MCF 10A (cell line): Measurements from ENCODE around the gene UMAD1. TPM values are rescaled to one million over a fixed set of nuclear protein-coding genes. Genes with fewer than 3 reads are reported as not detected.

Experiments
- Bru-seq: library from RNA; stranded (reverse); fragments of 400-500 nt; gene quantifications from one replicate; lab custom pipeline; 2021; lab: Mats Ljungman, UMichigan
- BruChase-seq, 2 experiments: library from RNA; stranded (reverse); fragments of 400-500 nt; gene quantifications; one replicate each; lab custom pipeline; 2021; lab: Mats Ljungman, UMichigan
- BruUV-seq: library from RNA; stranded (reverse); fragments of 400-500 nt; replicated peaks from 2 replicates; lab custom pipeline; 2021; lab: Mats Ljungman, UMichigan
- CTCF ChIA-PET: fragments of 300-600 bp; sonication (Branson Sonifier 250); formaldehyde crosslinking; extraction: SDS; loops from one replicate; lab custom pipeline; 2021; ENCODE audit warnings: antibody characterized with exemption, inconsistent platforms; lab: Yijun Ruan, JAX
- POLR2A ChIA-PET: fragments of 300-600, 350-650 bp; sonication (Branson Sonifier 250); formaldehyde crosslinking; extraction: SDS; loops from one replicate; lab custom pipeline; 2020; ENCODE audit warnings: antibody characterized with exemption, inconsistent platforms; lab: Yijun Ruan, JAX
- DNase-seq: peaks from one replicate; pipeline ENCODE4 v3.0.0-alpha.2; 2018; ENCODE audit not compliant: unreplicated experiment
- H3K27ac Mint-ChIP-seq: one replicate; pipeline ENCODE4 v1.8.0; 2022; ENCODE audit warnings: mild to moderate bottlenecking, low read depth, mixed read lengths; ENCODE audit not compliant: unreplicated experiment
- H3K27me3 Mint-ChIP-seq: one replicate; pipeline ENCODE4 v1.8.0; 2022; ENCODE audit warnings: mixed read lengths; ENCODE audit not compliant: insufficient read depth, unreplicated experiment
- H3K36me3 Mint-ChIP-seq: one replicate; pipeline ENCODE4 v1.8.0; 2022; ENCODE audit warnings: mild to moderate bottlenecking, moderate library complexity, mixed read lengths; ENCODE audit not compliant: insufficient read depth, unreplicated experiment
- H3K4me1 Mint-ChIP-seq: one replicate; pipeline ENCODE4 v1.8.0; 2022; ENCODE audit warnings: mixed read lengths; ENCODE audit not compliant: insufficient read depth, unreplicated experiment
- H3K4me3 Mint-ChIP-seq: one replicate; pipeline ENCODE4 v1.8.0; 2022; ENCODE audit warnings: mild to moderate bottlenecking, moderate library complexity, mixed read lengths; ENCODE audit not compliant: unreplicated experiment
- H3K9me3 Mint-ChIP-seq: one replicate; pipeline ENCODE4 v1.8.0; 2022; ENCODE audit warnings: mixed read lengths; ENCODE audit not compliant: unreplicated experiment
- intact Hi-C: fragments of 100-400 bp; cut with micrococcal nuclease; formaldehyde crosslinking; loops from 2 replicates; pipeline ENCODE4 v1.14.1; 2022
- long read RNA-seq: library from polyadenylated mRNA; stranded (forward); transcript quantifications from one replicate; pipeline ENCODE4 v2.0.0, GENCODE V29; 2022
- total RNA-seq: library from RNA; stranded (reverse); gene quantifications from 2 replicates; pipeline ENCODE4 v1.2.3, GENCODE V29; 2022
- TF ChIP-seq, protein P1 (sequence below): fragments of 200-600 bp; IDR thresholded peaks from one replicate; pipeline ENCODE4 v1.8.0; 2022; ENCODE audit warnings: antibody characterized with exemption, mild to moderate bottlenecking; ENCODE audit not compliant: unreplicated experiment

UMAD1 gene
- total RNA-seq: 7.1 and 11.1 TPM in 2 replicates
- percentile 72 among the genes with signal in this experiment for Bru-seq, nascent RNA
- percentile 92 among the genes with signal in this experiment for BruChase-seq, experiment 1, labeled RNA remaining after a 6-hour chase
- percentile 89 among the genes with signal in this experiment for BruChase-seq, experiment 2, labeled RNA remaining after a 2-hour chase
- long read RNA-seq, partial matches to known transcripts: 1 of 33 reads
- long read RNA-seq, other reads (novel, unspliced or antisense): 29 of 33 reads

DNA sequence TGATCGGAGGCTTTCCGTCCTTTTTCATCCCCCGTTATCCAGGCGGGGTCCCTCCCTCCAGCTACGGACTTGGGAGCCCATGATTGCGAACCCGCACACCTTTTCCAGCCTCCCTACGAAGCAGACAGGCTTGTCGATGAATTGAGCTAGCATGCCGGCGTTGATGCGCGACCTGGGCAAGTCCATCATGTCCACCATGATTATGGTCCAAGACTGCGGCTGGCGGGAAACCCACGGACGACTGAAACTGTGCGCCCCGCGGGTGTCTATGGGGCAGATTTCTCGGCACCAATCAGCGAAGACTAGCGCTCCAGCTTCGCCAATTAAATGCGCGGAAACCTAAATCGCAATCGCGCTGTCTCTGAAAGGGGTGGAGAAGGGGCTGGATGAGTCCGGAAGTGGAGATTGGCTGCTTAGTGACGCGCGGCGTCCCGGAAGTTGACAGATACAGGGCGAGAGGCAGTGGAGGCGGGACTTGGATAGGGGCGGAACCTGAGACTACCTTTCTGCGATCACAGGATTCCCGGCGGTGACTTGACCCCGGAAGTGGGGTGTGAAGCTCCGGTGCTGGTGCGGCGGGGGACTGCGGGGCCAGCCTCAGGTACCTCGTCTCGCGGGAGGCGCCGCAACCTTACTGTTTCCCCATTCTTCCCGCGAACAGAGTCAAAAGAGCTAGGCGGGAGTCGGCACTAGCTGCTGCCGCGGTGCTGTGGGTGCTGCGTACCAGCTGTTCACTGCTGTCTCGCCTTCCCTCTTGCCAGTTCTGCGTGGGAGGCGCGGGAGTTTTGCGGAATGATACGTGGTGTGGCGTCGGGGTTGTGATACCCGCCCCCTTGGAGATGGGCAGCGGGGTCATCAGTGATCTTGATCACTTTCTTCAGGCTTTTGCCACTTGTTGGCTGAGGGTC lies at the start of gene UMAD1:
Gene UMAD1 (plus strand): TSS at position 532 of the 908 bp plus-strand sequence. CDS start 32,620 bp downstream, outside the sequence.
- POLR2A ChIA-PET: interaction anchor here (0.6 to 4.9 kb wide), 56 partner anchors 11 to 655 kb away, joined by 3 to 39 read pairs (median 4); partner anchors contain the start of genes GLCCI1, ICA1 and RPA3
- Mint-ChIP-seq H3K4me1 (peaks cover 21% of the 10 kb centered on the region), H3K4me3 (peak within 1 kb of the TSS; percentile 96), H3K36me3 (peaks cover 24% of the 10 kb centered on the region), H3K9me3 (no peaks in the 10 kb centered on the region), H3K27me3 (no peaks in the 10 kb centered on the region), H3K27ac (peak within 1 kb of the TSS; percentile 97)
- no TSS peak for BruUV-seq
- TF ChIP-seq, protein P1, sequence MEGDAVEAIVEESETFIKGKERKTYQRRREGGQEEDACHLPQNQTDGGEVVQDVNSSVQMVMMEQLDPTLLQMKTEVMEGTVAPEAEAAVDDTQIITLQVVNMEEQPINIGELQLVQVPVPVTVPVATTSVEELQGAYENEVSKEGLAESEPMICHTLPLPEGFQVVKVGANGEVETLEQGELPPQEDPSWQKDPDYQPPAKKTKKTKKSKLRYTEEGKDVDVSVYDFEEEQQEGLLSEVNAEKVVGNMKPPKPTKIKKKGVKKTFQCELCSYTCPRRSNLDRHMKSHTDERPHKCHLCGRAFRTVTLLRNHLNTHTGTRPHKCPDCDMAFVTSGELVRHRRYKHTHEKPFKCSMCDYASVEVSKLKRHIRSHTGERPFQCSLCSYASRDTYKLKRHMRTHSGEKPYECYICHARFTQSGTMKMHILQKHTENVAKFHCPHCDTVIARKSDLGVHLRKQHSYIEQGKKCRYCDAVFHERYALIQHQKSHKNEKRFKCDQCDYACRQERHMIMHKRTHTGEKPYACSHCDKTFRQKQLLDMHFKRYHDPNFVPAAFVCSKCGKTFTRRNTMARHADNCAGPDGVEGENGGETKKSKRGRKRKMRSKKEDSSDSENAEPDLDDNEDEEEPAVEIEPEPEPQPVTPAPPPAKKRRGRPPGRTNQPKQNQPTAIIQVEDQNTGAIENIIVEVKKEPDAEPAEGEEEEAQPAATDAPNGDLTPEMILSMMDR: no peak
- CTCF ChIA-PET: interaction anchor here (0.6 to 2.7 kb wide), 11 partner anchors 12 to 576 kb away, joined by 3 to 11 read pairs (median 4); no protein-coding TSS in a partner anchor
- intact Hi-C loops: loop anchor here (1.0 kb wide), 2 partner anchors 122 to 550 kb away; no protein-coding TSS in a partner anchor
- DNase-seq: peak; percentile 99

DNA sequence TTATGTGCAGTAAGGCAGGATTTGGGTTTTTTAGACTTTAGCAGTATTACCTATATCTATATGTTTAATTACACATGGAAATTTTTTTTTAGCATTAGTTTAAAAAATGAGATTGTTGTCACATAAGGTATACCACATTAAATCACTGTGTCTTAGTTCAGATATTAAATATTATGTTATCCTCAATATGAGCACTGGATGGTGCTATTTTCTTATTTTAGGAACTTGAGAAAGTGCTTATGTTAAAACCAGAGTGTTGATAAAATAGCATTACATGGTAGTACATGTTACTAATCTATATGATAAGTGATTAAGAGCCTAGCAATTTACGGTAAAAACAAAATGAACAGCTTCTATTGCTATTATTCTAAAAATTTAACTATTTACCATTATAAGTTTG lies 45.1 kb upstream of the UMAD1 start:
- peaks cover 4% of the 10 kb centered on the region for H3K9me3 Mint-ChIP-seq
- H3K4me1 Mint-ChIP-seq: peaks cover 5% of the 10 kb centered on the region
- H3K27ac Mint-ChIP-seq: no peak overlapping the region
- H3K36me3 Mint-ChIP-seq: peaks cover 87% of the 10 kb centered on the region
- peak; percentile 26 for DNase-seq
- intact Hi-C loops: loop anchor here (1.0 to 5.0 kb wide), 5 partner anchors 166 to 702 kb away; no protein-coding TSS in a partner anchor
- ChIA-PET CTCF (interaction anchor here (0.6 to 2.4 kb wide), 13 partner anchors 9 to 701 kb away, joined by 3 to 8 read pairs (median 5); no protein-coding TSS in a partner anchor), POLR2A (interaction anchor here (0.7 to 1.9 kb wide), 4 partner anchors 10 to 640 kb away, joined by 3 to 6 read pairs (median 3); no protein-coding TSS in a partner anchor)
- H3K4me3 Mint-ChIP-seq: no peak overlapping the region
- no peaks in the 10 kb centered on the region for H3K27me3 Mint-ChIP-seq
- TF ChIP-seq, protein P1: peak; percentile 28
- BruUV-seq: no TSS peak

DNA sequence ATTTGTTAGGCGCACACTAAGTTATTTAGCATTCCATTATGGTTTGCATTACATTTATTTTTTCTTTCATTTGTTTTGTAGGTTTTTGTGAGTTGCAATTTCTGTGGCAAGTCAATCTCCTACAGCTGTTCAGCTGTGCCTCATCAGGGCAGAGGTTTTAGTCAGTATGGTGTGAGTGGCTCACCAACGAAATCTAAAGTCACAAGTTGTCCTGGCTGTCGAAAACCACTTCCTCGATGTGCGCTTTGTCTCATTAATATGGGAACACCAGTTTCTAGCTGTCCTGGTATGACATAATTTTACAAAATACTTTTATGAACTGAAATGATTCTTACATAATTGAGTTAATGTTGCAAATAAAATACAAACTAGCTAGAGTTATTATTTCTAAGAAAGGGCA lies 44.4 kb upstream of the UMAD1 start:
- Mint-ChIP-seq H3K4me3 (no peak overlapping the region), H3K27ac (no peak overlapping the region), H3K27me3 (no peaks in the 10 kb centered on the region), H3K9me3 (peaks cover 10% of the 10 kb centered on the region), H3K4me1 (no peaks in the 10 kb centered on the region), H3K36me3 (peaks cover 87% of the 10 kb centered on the region)
- intact Hi-C loops: loop anchor here (5.0 kb wide), 1 partner anchor 701 kb away; no protein-coding TSS in a partner anchor
- ChIA-PET CTCF (interaction anchor here (0.6 to 2.0 kb wide), 9 partner anchors 11 to 700 kb away, joined by 3 to 8 read pairs (median 4); no protein-coding TSS in a partner anchor), POLR2A (interaction anchor here (0.7 to 1.9 kb wide), 4 partner anchors 11 to 554 kb away, joined by 3 to 6 read pairs (median 3); no protein-coding TSS in a partner anchor)
- BruUV-seq: no TSS peak
- no peak for DNase-seq
- TF ChIP-seq, protein P1: no peak
